Hepatocyte (in vitro differentiated cells): ENCODE data around the gene CRELD2.

Source experiments
- CTCF ChIP-seq: fragments of 200-600 bp; sonication (generic); IDR thresholded peaks from 2 replicates; pipeline ENCODE4 v1.5.1; 2016; ENCODE audit warnings: antibody characterized with exemption, mild to moderate bottlenecking; ENCODE audit not compliant: poor library complexity
- EZH2 ChIP-seq: fragments of 200-600 bp; sonication (generic); IDR thresholded peaks from 2 replicates; pipeline ENCODE4 v1.6.1; 2016; ENCODE audit warnings: antibody characterized with exemption, mild to moderate bottlenecking, borderline replicate concordance
- EZH2phosphoT487 ChIP-seq: fragments of 200-600 bp; sonication (generic); IDR thresholded peaks from one replicate; pipeline ENCODE4 v1.6.1; 2018; ENCODE audit warnings: antibody characterized with exemption, mild to moderate bottlenecking, low read depth, moderate library complexity; ENCODE audit not compliant: unreplicated experiment, severe bottlenecking

DNA sequence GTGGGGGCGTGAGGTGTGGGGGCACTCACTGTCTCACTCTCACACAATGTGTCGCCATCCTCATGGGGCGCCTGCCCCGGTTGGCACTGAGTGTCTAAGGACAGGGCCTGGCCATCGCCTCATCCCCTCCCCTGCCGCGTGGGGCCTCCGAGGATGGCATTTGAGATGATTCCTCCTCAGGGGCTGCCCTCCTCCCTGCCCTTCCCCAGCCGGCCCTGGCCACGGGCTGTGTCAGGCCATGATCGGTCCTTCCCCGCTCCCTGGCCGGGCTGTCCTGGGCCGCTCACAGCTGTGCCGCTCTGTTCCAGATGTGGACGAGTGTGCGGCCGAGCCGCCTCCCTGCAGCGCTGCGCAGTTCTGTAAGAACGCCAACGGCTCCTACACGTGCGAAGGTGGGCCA lies 4.5 kb downstream of the CRELD2 start:
- TF ChIP-seq EZH2phosphoT487 (no peak), CTCF (no peak), EZH2 (no peak)
